ENCODE data around the gene ATRNL1. TPM values are rescaled to one million over a fixed set of nuclear protein-coding genes. Genes with fewer than 3 reads are reported as not detected.
"Not testable (repeated sequence)": the region's sequence is repeated elsewhere in the genome, so short reads cannot be mapped to it uniquely, and the experiment has no call there.

ATRNL1 gene
- total RNA-seq, 2 donors from 2014 or later: 5.1 to 22.9 TPM

DNA sequence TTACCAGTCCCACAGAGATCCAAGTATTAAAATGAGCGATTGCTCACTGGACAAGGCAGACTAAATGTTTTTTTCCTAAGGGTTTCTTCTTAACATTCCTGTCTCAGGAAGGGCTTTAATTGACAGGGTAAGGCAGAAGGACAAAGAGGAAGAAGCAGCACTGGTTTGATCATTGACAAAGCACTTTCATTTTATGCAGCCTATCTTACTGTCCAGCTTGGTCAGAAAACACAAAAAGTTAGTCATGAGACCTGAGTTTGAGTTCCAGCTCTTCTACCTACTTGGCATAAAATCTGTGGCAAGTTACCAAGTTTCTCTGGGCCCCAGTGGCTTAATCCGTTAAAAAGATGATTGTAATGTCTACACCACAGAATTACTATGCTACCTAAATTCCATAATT, 721.4 kb downstream of the ATRNL1 start:
- TF ChIP-seq POLR2AphosphoS5 (IDR thresholded peaks at IDR 0.05) (no peak), POLR2A (IDR thresholded peaks at IDR 0.05) (no peak), CTCF (IDR thresholded peaks at IDR 0.05) (no peak)
- 39% methylated on average over 2 of the region's 2 CpGs for WGBS
- no peak overlapping the region for H3K4me3 ChIP-seq

GRCh38 chr10:115818012-115818411, 724.8 kb downstream of the ATRNL1 start:
- Histone ChIP-seq H3K9me3 (no peaks in the 10 kb centered on the region), H3K36me3 (no peaks in the 10 kb centered on the region), H3K4me1 (replicated peaks) (no peaks in the 10 kb centered on the region), H3K27ac (no peak overlapping the region), H3K4me3 (no peak overlapping the region), H3K27me3 (replicated peaks; ENCODE audit: insufficient read depth) (no peaks in the 10 kb centered on the region)
- WGBS: 12% methylated on average over 2 of the region's 2 CpGs
- intact Hi-C loops (cut with DNase I): no loop called here
- no peak for TF ChIP-seq CTCF (IDR thresholded peaks at IDR 0.05)
- no peak for TF ChIP-seq POLR2A (IDR thresholded peaks at IDR 0.05)
- no peak for TF ChIP-seq POLR2AphosphoS5 (IDR thresholded peaks at IDR 0.05)
- no peak for DNase-seq (ENCODE audit: low spot score)

More for the DNA sequence above, 721.4 kb downstream of the ATRNL1 start:
- no peak for DNase-seq (ENCODE audit: low spot score)
- H3K4me1 ChIP-seq (replicated peaks): no peaks in the 10 kb centered on the region
- no peaks in the 10 kb centered on the region for H3K27me3 ChIP-seq (replicated peaks; ENCODE audit: insufficient read depth)
- H3K36me3 ChIP-seq: no peaks in the 10 kb centered on the region
- H3K27ac ChIP-seq: no peak overlapping the region
- H3K9me3 ChIP-seq: no peaks in the 10 kb centered on the region
- intact Hi-C loops (cut with DNase I): no loop called here

DNA sequence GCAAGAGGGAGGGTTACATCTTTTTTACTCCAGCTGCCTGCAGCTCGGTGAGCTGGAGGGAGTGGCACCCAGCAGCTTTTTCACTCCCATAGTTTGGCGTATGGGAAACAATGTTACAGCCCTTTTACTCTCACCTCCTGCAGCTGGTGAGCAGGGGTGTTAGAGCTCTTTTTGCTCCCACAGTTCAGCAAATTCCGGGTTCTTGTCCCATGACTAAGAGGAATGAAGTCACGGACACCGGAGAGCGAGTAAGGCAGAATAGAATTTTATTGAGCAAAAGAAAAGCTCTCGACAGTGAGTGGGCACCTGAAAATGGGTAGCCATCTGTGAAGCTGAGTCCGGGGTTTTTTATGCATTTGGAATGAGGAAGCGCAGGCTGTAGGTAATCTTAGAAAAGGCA, 733.2 kb downstream of the ATRNL1 start:
- intact Hi-C loops (cut with DNase I): no loop called here
- no peak overlapping the region for H3K27ac ChIP-seq
- H3K36me3 ChIP-seq: no peaks in the 10 kb centered on the region
- H3K27me3 ChIP-seq (replicated peaks; ENCODE audit: insufficient read depth): no peaks in the 10 kb centered on the region
- no peak overlapping the region for H3K4me3 ChIP-seq
- TF ChIP-seq POLR2A (IDR thresholded peaks at IDR 0.05): no peak
- TF ChIP-seq POLR2AphosphoS5 (IDR thresholded peaks at IDR 0.05): no peak
- TF ChIP-seq CTCF (IDR thresholded peaks at IDR 0.05): no peak
- no peaks in the 10 kb centered on the region for H3K9me3 ChIP-seq
- no peak for DNase-seq (ENCODE audit: low spot score)
- no peaks in the 10 kb centered on the region for H3K4me1 ChIP-seq (replicated peaks)
- 90% methylated on average over 9 of the region's 9 CpGs for WGBS

GRCh38 chr10:115827231-115828009, 734.3 kb downstream of the ATRNL1 start:
- no peak overlapping the region for H3K4me3 ChIP-seq
- WGBS: 86% methylated on average over 6 of the region's 6 CpGs
- TF ChIP-seq POLR2A (IDR thresholded peaks at IDR 0.05) (no peak), POLR2AphosphoS5 (IDR thresholded peaks at IDR 0.05) (no peak), CTCF (IDR thresholded peaks at IDR 0.05) (no peak)
- H3K4me1 ChIP-seq (replicated peaks): no peaks in the 10 kb centered on the region
- no peak for DNase-seq (ENCODE audit: low spot score)
- intact Hi-C loops (cut with DNase I): no loop called here
- H3K27ac ChIP-seq: no peak overlapping the region
- H3K36me3 ChIP-seq: no peaks in the 10 kb centered on the region
- no peaks in the 10 kb centered on the region for H3K27me3 ChIP-seq (replicated peaks; ENCODE audit: insufficient read depth)
- H3K9me3 ChIP-seq: no peaks in the 10 kb centered on the region

GRCh38 chr10:115828182-115828581, 735.0 kb downstream of the ATRNL1 start:
- H3K4me1 ChIP-seq (replicated peaks); DNase-seq (ENCODE audit: low spot score); H3K36me3 ChIP-seq; H3K4me3 ChIP-seq; H3K27me3 ChIP-seq (replicated peaks; ENCODE audit: insufficient read depth); intact Hi-C loops (cut with DNase I); H3K27ac ChIP-seq; H3K9me3 ChIP-seq: not testable (repeated sequence)
- 84% methylated on average over 4 of the region's 4 CpGs for whole genome bisulfite sequencing

All from prostate gland (tissue), 2 donors.